HG03103 (cell line): Measurements from ENCODE around the gene GTSE1.
"Not testable (repeated sequence)": the region's sequence is repeated elsewhere in the genome, so short reads cannot be mapped to it uniquely, and the experiment has no call there.

ENCODE experiments used
- ATAC-seq: cut with Tn5 transposase; IDR thresholded peaks from one replicate; pipeline ENCODE4 v1.9.1; 2021; ENCODE audit warnings: low read depth; ENCODE audit not compliant: unreplicated experiment

GTSE1 gene

GRCh38 chr22:46296257-46297150 is at the start of gene GTSE1:
Gene GTSE1 (plus strand): TSS chr22:46296870. CDS start chr22:46297401, 531 bp downstream.
- peak; percentile 86 for ATAC-seq

- no peak for ATAC-seq
These were observed 49.2 kb upstream of the GTSE1 start for GRCh38 chr22:46247443-46247975.

GRCh38 chr22:46250035-46250782 is 46.5 kb upstream of the GTSE1 start, which contains the start of gene CDPF1:
Gene CDPF1 (minus strand): TSS chr22:46250293. CDS start chr22:46248284, 2,009 bp downstream.
- ATAC-seq = peak; percentile 62

GRCh38 chr22:46250783-46251125 is 45.9 kb upstream of the GTSE1 start:
- ATAC-seq = peak; percentile 6

- ATAC-seq = no peak
These were observed 45.4 kb upstream of the GTSE1 start for GRCh38 chr22:46251266-46251665.

GRCh38 chr22:46251816-46252380 is 44.8 kb upstream of the GTSE1 start:
- no peak for ATAC-seq

- no peak for ATAC-seq
These were observed 40.2 kb upstream of the GTSE1 start for GRCh38 chr22:46256358-46256958.

GRCh38 chr22:46259374-46259773 is 37.3 kb upstream of the GTSE1 start:
- no peak for ATAC-seq

- ATAC-seq = no peak
These were observed 36.6 kb upstream of the GTSE1 start for GRCh38 chr22:46260038-46260437.

- no peak for ATAC-seq
These were observed 34.0 kb upstream of the GTSE1 start for GRCh38 chr22:46262449-46263215.

GRCh38 chr22:46263216-46263590 is 33.5 kb upstream of the GTSE1 start, which contains the start of gene PKDREJ:
Gene PKDREJ (minus strand): TSS chr22:46263343. CDS start chr22:46263322, 21 bp downstream.
- ATAC-seq = no peak

- not testable (repeated sequence) for ATAC-seq
These were observed 32.1 kb upstream of the GTSE1 start for GRCh38 chr22:46264520-46264919.

- not testable (repeated sequence) for ATAC-seq
These were observed 31.0 kb upstream of the GTSE1 start for GRCh38 chr22:46265627-46266026.

- ATAC-seq = no peak
These were observed 29.0 kb upstream of the GTSE1 start, which contains the start of gene TTC38 for GRCh38 chr22:46267431-46268279. Gene TTC38 (plus strand): TSS chr22:46268008. CDS start chr22:46268040, 32 bp downstream.

- ATAC-seq = no peak
These were observed 27.1 kb upstream of the GTSE1 start for GRCh38 chr22:46269564-46269963.

GRCh38 chr22:46272196-46272595 is 24.5 kb upstream of the GTSE1 start:
- no peak for ATAC-seq

- no peak for ATAC-seq
These were observed 23.8 kb upstream of the GTSE1 start for GRCh38 chr22:46272762-46273431.
